Osteocyte (in vitro differentiated cells): ENCODE data around the gene ARHGAP24. TPM values are rescaled to one million over a fixed set of nuclear protein-coding genes. Genes with fewer than 3 reads are reported as not detected.

Experiments used
- DNase-seq: peaks from one replicate; pipeline ENCODE4 v3.0.0; 2021; ENCODE audit warnings: mixed read lengths; ENCODE audit not compliant: unreplicated experiment; ENCODE audit errors: extremely low spot score
- H3K27ac Mint-ChIP-seq: one replicate; pipeline ENCODE4 v1.8.0; 2021; ENCODE audit warnings: mild to moderate bottlenecking, mixed read lengths; ENCODE audit not compliant: unreplicated experiment
- H3K27me3 Mint-ChIP-seq: one replicate; pipeline ENCODE4 v1.8.0; 2021; ENCODE audit warnings: mixed read lengths; ENCODE audit not compliant: unreplicated experiment
- H3K36me3 Mint-ChIP-seq: one replicate; pipeline ENCODE4 v1.8.0; 2021; ENCODE audit warnings: mixed read lengths; ENCODE audit not compliant: unreplicated experiment
- H3K4me1 Mint-ChIP-seq: one replicate; pipeline ENCODE4 v1.8.0; 2021; ENCODE audit warnings: mixed read lengths; ENCODE audit not compliant: unreplicated experiment
- H3K4me3 Mint-ChIP-seq: one replicate; pipeline ENCODE4 v1.8.0; 2021; ENCODE audit warnings: mild to moderate bottlenecking, moderate library complexity, mixed read lengths; ENCODE audit not compliant: unreplicated experiment
- H3K9me3 Mint-ChIP-seq: one replicate; pipeline ENCODE4 v1.8.0; 2021; ENCODE audit warnings: mixed read lengths; ENCODE audit not compliant: unreplicated experiment
- CTCF ChIP-seq: fragments of 200-600 bp; sonication (generic); IDR thresholded peaks from 2 replicates; pipeline ENCODE4 v1.5.0; 2021; ENCODE audit warnings: antibody characterized with exemption, mild to moderate bottlenecking, moderate library complexity
- total RNA-seq: library from RNA; stranded (reverse); gene quantifications from 2 replicates; pipeline ENCODE4 v1.2.1, GENCODE V29; 2021

ARHGAP24 gene
- total RNA-seq, 1 donor from 2014 or later = 29.3 TPM

GRCh38 chr4:85932500-85933290 is 457.7 kb downstream of the ARHGAP24 start:
- H3K4me3 Mint-ChIP-seq = peak overlapping the region; percentile 49
- peaks cover 66% of the 10 kb centered on the region for H3K4me1 Mint-ChIP-seq
- no peaks in the 10 kb centered on the region for H3K36me3 Mint-ChIP-seq
- no peaks in the 10 kb centered on the region for H3K27me3 Mint-ChIP-seq
- peak overlapping the region; percentile 90 for H3K27ac Mint-ChIP-seq
- H3K9me3 Mint-ChIP-seq = no peaks in the 10 kb centered on the region
- TF ChIP-seq CTCF = no peak
- no peak for DNase-seq

- Mint-ChIP-seq H3K9me3 (no peaks in the 10 kb centered on the region), H3K27me3 (no peaks in the 10 kb centered on the region)
Measured at GRCh38 chr4:85933291-85933640, 458.3 kb downstream of the ARHGAP24 start.

GRCh38 chr4:85937507-85937906 is 462.6 kb downstream of the ARHGAP24 start:
- H3K4me3 Mint-ChIP-seq = no peak overlapping the region
- peaks cover 30% of the 10 kb centered on the region for H3K4me1 Mint-ChIP-seq
- no peaks in the 10 kb centered on the region for H3K9me3 Mint-ChIP-seq
- peaks cover 4% of the 10 kb centered on the region for H3K36me3 Mint-ChIP-seq
- DNase-seq = no peak
- no peak for TF ChIP-seq CTCF
- no peaks in the 10 kb centered on the region for H3K27me3 Mint-ChIP-seq
- peak overlapping the region; percentile 52 for H3K27ac Mint-ChIP-seq

More at GRCh38 chr4:85933291-85933640, 458.3 kb downstream of the ARHGAP24 start:
- peak overlapping the region; percentile 90 for H3K27ac Mint-ChIP-seq
- peaks cover 69% of the 10 kb centered on the region for H3K4me1 Mint-ChIP-seq
- no peak for TF ChIP-seq CTCF
- H3K36me3 Mint-ChIP-seq = no peaks in the 10 kb centered on the region
- DNase-seq = no peak
- peak overlapping the region; percentile 49 for H3K4me3 Mint-ChIP-seq

GRCh38 chr4:85938062-85938461 is 463.1 kb downstream of the ARHGAP24 start:
- no peak for DNase-seq
- Mint-ChIP-seq H3K27me3 (no peaks in the 10 kb centered on the region), H3K4me3 (no peak overlapping the region), H3K4me1 (peaks cover 25% of the 10 kb centered on the region), H3K36me3 (peaks cover 4% of the 10 kb centered on the region), H3K27ac (peak overlapping the region; percentile 52), H3K9me3 (no peaks in the 10 kb centered on the region)
- no peak for TF ChIP-seq CTCF

- H3K27me3 Mint-ChIP-seq = no peaks in the 10 kb centered on the region
- H3K4me1 Mint-ChIP-seq = peaks cover 16% of the 10 kb centered on the region
- peaks cover 6% of the 10 kb centered on the region for H3K36me3 Mint-ChIP-seq
Measured at GRCh38 chr4:85938902-85939301, 464.0 kb downstream of the ARHGAP24 start.

More at GRCh38 chr4:85938902-85939301, 464.0 kb downstream of the ARHGAP24 start:
- H3K27ac Mint-ChIP-seq = no peak overlapping the region
- H3K4me3 Mint-ChIP-seq = no peak overlapping the region
- peaks cover under 1% of the 10 kb centered on the region for H3K9me3 Mint-ChIP-seq
- TF ChIP-seq CTCF = no peak
- DNase-seq = no peak
